ENCODE results near the gene PTPRM.

PTPRM gene

DNA sequence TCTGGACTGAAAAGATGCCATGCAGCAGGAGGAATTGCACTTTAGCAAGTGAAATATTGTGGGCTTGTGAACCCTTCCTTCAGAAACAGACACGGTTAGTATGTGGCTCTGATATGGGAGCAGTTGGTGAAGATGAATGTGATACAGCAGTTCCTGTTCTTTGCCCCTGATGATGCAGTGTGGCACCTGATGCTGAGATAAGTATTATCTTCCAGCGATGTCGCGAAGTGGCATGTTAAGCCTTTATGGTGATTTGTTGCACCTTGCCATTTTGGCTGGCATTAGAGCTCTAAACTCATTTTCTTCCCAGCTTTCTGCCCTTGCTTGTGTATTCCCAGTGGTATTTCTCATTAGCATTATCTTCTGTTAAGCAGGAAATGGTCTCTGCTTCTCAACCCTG, 600.6 kb downstream of the PTPRM start:
- DNase-seq (ENCODE audit: low read depth in 2 of 2), result no peak

DNA sequence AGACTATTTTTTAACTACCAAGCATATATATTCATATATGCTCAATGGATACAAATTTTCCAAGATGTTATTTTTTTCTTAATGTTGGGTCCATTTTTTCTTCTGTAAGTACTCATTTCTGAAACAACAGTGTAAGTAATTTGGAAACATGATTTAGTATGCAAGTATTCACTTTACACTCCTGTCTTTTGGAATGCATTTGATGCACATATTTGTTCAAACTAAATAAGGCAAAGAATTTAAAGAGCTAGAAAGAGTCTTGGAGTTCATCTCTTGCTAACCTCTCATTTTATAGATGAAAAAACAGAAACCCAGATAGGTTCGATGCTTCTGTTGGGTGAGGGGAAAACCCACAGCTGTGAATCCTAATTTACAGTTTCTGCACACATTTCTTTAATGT, 602.6 kb downstream of the PTPRM start:
- DNase-seq (ENCODE audit: low read depth in 2 of 2), result no peak

DNA sequence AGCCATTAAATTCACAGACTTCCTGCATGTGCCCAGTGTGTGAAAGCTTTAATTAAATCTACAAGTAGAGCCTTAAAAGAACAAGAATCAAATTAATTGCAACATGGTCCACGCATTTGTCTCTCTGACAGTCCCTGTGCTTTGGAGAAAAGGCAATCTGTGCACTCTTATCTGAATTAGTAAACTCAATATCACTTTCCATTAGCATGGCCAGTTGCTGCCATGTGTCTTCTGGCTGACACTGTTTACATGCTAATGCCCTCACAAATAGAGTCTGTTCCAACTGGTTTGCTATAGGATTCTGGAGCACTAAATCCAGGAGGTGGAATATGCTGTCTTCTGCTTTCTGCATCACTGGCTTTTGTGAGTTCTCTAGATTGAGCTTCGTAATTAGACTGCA, 607.7 kb downstream of the PTPRM start:
- no peak for DNase-seq (ENCODE audit: low read depth in 2 of 2)

DNA sequence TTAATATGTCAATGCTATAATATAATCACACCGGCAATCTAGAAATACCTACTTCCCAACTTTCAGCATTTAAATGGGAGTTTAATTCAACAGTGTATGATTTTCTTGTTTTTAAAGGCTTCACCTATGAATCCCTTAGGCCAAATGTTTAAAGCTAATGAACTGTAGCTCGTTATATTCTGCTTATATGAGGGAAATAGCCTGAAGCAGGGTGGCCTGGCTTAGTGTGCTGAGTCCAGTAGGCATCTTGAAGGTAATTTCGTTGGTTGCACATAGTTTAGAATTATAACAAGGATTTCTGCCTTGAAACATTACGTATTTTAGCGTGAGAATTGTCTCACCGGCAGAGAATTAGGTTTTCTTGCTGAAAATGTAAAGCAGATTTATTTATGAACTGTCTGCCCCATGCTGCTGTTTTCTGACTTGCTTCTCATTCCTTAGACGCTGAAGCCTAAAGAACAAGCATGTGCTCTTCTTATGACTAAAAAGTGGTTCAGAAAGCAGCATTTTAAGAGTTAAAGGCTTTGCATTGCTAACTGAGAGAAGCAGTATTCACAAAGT, 608.5 kb downstream of the PTPRM start:
- no peak for DNase-seq (ENCODE audit: low read depth in 2 of 2)

- DNase-seq (ENCODE audit: low read depth in 2 of 2), result no peak
Observed at GRCh38 chr18:8176109-8176508, 609.0 kb downstream of the PTPRM start.

DNA sequence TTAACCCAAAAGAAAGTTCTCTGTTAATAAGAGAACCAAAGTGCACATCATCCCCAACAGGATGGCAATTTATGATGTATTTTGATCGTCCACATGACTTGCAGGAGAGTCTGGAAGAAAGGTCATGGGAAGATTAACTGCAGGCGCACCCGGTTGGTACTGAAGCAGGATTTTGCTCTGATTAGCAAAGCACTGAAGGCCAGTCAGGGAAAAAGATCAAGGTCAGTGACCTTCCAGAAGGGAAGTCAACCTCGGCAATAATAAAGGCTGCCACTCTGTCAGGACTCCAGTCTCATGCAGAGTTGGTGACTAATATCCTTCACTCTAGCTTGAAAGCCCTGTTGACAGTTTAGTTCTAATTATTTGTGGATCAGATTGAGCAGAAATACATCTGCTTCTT, 609.4 kb downstream of the PTPRM start:
- DNase-seq (ENCODE audit: low read depth in 2 of 2), result no peak

GRCh38 chr18:8177330-8178016, 610.4 kb downstream of the PTPRM start:
- no peak for DNase-seq (ENCODE audit: low read depth in 2 of 2)

GRCh38 chr18:8186413-8186812, 619.3 kb downstream of the PTPRM start:
- DNase-seq (ENCODE audit: low read depth in 2 of 2), result no peak

DNA sequence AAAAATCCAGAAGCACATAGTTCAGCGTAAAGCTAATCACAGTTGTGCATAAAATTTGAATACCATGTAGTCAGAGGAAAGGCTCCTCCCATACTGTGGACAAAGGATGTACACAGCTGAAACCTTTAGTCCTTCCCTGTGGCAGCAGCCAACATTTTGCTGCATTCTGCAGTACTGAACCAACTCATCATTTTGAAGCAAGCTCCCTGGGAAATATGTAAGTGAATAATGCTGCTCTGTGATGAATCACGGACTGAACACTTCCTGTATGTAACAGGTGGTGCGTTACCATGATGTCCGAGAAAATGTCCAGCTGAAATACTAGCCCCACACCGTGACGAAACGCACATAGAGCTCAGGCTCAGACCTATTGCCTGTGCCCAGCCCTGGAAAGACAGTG, 621.1 kb downstream of the PTPRM start:
- no peak for DNase-seq (ENCODE audit: low read depth in 2 of 2)

DNA sequence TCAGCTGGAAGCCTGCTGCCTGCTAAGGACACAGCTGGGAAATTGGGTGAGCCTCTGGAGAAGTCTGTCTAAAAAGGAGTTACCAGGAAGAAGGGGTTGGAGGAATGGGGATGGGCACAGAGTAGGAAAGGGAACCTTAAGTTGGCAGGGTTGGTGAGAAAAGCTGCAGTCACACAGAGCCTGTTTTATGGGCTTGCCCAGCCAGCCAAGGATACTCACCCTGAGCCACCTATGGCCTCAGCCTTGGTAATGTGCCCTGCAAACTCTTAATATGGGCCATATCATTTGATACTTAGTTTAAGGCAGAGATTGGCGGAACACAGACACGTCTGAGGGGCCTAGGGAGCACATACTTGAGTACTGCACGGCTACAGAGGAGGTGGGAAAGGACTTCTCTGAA, 623.9 kb downstream of the PTPRM start:
- no peak for DNase-seq (ENCODE audit: low read depth in 2 of 2)

DNA sequence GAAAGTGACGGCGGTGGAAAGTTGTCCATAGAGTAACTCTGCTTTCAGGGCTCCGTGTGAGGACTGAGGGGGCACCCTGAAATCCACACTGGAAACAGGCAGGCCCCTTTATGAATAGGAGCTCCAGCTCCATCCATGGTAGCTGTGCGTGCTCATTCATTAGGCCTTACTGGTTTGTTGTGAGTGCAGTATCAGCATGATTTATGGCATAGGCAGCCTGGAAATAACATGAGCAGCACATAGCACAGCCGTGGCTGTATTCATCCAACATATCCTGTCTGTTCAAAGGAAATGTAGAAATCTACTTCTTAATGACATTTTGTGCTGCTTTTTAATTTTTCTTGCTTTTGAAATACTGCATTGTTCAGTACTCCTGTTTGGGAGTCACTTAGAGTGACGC, 627.3 kb downstream of the PTPRM start:
- no peak for DNase-seq (ENCODE audit: low read depth in 2 of 2)

DNA sequence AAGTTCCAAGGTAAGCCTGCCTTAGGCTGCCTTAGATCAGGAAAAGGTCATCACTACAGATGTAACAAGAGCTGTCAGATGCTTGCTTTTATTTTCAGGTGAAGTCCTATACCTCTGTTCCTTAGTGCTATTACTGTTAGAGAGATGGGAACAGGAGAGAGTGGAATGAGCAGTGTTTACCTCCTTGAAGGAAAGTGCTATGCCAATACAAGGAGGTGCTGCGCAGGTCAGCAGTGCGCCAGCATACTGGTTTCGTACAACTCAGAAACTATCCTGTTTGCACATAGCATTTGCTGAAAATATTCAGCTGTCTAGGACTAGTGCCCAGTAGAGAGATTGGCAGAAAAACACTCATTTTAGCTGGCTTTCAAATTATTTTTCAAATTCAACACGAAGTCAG, 629.1 kb downstream of the PTPRM start:
- DNase-seq (ENCODE audit: low read depth in 2 of 2), result no peak

- DNase-seq (ENCODE audit: low read depth in 2 of 2), result no peak
Observed at GRCh38 chr18:8197499-8197898, 630.4 kb downstream of the PTPRM start.

- no peak for DNase-seq (ENCODE audit: low read depth in 2 of 2)
Observed at GRCh38 chr18:8207996-8208395, 640.9 kb downstream of the PTPRM start.

GRCh38 chr18:8208716-8209115, 641.6 kb downstream of the PTPRM start:
- no peak for DNase-seq (ENCODE audit: low read depth in 2 of 2)

GRCh38 chr18:8212896-8213780, 646.0 kb downstream of the PTPRM start:
- DNase-seq (ENCODE audit: low read depth in 2 of 2), result no peak

DNA sequence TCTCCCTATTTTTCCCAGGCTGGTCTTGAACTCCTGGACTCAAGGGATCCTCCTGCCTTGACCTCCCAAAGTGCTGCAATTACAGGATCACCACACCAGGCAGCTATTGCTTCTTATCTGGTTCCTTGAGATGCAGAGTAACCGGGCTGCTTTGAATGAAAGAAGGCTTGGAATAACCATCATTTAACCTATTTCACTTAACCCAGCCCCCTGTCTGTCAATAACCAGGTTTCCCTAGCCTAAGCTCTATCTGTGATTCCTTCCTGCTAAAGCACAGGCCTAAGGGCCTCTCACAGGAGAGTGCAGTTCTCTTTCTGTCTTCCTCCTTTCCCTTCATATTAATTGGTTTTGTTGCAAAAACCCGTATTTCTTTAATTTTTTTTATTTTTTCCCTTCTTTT, 648.6 kb downstream of the PTPRM start:
- DNase-seq (ENCODE audit: low read depth in 2 of 2), result no peak

- no peak for DNase-seq (ENCODE audit: low read depth in 2 of 2)
Observed at GRCh38 chr18:8217051-8217564, 650.0 kb downstream of the PTPRM start.

DNA sequence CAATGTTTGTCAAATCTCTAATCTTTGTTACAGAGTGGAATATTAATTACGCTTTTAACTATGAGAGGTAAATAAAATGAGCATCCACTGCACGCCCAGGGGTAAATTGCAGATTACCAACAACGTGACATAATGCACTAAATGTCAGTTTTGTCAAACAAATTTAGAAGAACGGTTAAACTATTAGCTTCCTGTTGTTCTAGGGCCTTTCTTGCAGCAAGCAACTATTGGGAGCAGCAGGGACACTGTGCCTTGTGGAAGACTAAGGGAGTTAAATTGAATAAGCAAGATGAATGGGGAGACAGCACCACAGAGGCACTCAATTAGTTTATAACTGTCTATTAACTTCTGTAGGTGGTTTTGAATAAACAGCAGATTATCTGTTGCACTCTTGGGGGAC, 651.1 kb downstream of the PTPRM start:
- DNase-seq (ENCODE audit: low read depth in 2 of 2), result no peak

- DNase-seq (ENCODE audit: low read depth in 2 of 2), result no peak
Observed at GRCh38 chr18:8221452-8221851, 654.3 kb downstream of the PTPRM start.

DNA sequence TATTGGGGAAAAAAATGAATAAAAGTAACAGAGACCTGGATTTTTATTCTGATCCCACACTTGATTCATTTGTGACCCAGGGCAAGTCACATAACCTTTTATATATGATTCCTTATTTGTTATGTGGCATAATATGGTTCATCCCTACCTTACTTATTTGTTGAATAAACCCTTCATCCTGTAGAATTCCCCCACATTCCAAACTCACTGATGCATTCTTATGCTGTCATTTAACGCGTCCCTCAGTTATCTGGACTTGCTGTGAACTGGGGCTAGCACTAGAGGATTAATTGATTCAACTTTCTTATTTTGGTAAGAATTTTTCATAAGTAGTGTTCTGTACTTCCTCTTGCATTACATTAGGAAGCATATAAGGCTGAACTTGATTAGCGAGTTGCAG, 657.5 kb downstream of the PTPRM start:
- DNase-seq (ENCODE audit: low read depth in 2 of 2), result no peak

- no peak for DNase-seq (ENCODE audit: low read depth in 2 of 2)
Observed at GRCh38 chr18:8229040-8229439, 661.9 kb downstream of the PTPRM start.

- DNase-seq (ENCODE audit: low read depth in 2 of 2), result no peak
Observed at GRCh38 chr18:8229787-8230186, 662.7 kb downstream of the PTPRM start.

Measured in stimulated activated CD8-positive, alpha-beta memory T cell treated with anti-CD3 and anti-CD28 coated beads, Interleukin-15, amount 100 ng/mL, for 48 hours (primary cell).